GM12878 (cell line): ENCODE measurements around the gene NAA30. TPM values are rescaled to one million over a fixed set of nuclear protein-coding genes. Genes with fewer than 3 reads are reported as not detected.

Source experiments
- ATAC-seq: fragments of 200-7000 bp; cut with Tn5 transposase; 3 replicates; pipeline ENCODE4 v1.9.1; 2020; ENCODE audit warnings: mild to moderate bottlenecking, moderate library complexity
- BruUV-seq: library from RNA; stranded (reverse); fragments of 400-500 nt; replicated peaks from 2 replicates; lab custom pipeline; 2021; lab: Mats Ljungman, UMichigan
- CTCF ChIA-PET: fragments of 300-600 bp; sonication (Branson Sonifier 250); formaldehyde crosslinking; extraction: SDS; loops from one replicate; lab custom pipeline; 2021; ENCODE audit warnings: inconsistent platforms; lab: Yijun Ruan, JAX
- POLR2A ChIA-PET: fragments of 350-600 bp; formaldehyde crosslinking; extraction: SDS; loops from one replicate; lab custom pipeline; 2021; ENCODE audit warnings: inconsistent platforms; lab: Charles Lee
- RAD21 ChIA-PET: fragments of 300-600 bp; sonication (Branson Sonifier 250); formaldehyde crosslinking; loops from one replicate; lab custom pipeline; 2023; ENCODE audit warnings: antibody characterized with exemption; ENCODE audit not compliant: unreplicated experiment; lab: Charles Lee
- SMC1A ChIA-PET: fragments of 300-600 bp; sonication (Branson Sonifier 250); formaldehyde crosslinking; loops from one replicate; lab custom pipeline; 2023; ENCODE audit not compliant: unreplicated experiment, uncharacterized antibody; lab: Charles Lee
- DNase-seq: peaks from one replicate; pipeline ENCODE4 v3.0.0-alpha.2; 2011; ENCODE audit warnings: low read depth, low spot score
- FAIRE-seq: peaks from 3 replicates; lab custom pipeline; 2011; peaks lifted over from hg19 to GRCh38; lab: Jason Lieb, UNC
- H2AFZ ChIP-seq: 2 replicates; pipeline ENCODE4 v1.6.0; 2011; ENCODE audit warnings: low read depth, low read length, control low read depth; ENCODE audit not compliant: control insufficient read depth
- H3K27ac ChIP-seq: 2 replicates; pipeline ENCODE4 v1.5.1; 2011; ENCODE audit warnings: control low read depth; ENCODE audit not compliant: control insufficient read depth, insufficient read depth
- H3K27me3 ChIP-seq, 2 experiments: replicated peaks in 1 of 2; 2 replicates each; pipeline versions ENCODE4 v1.6.0 to v1.6.1; 2011; ENCODE audit warnings: low read length in 1 of 2; ENCODE audit not compliant: control insufficient read depth in 2 of 2, insufficient read depth in 2 of 2
- H3K36me3 ChIP-seq, 2 experiments: 2 replicates each; pipeline ENCODE4 v1.5.1; 2011; ENCODE audit warnings: low read length in 1 of 2; ENCODE audit not compliant: control insufficient read depth in 2 of 2, insufficient read depth in 2 of 2
- H3K4me1 ChIP-seq: 2 replicates; pipeline ENCODE4 v1.6.1; 2011; ENCODE audit warnings: mild to moderate bottlenecking, low read length, moderate library complexity, mixed read lengths; ENCODE audit not compliant: control insufficient read depth, insufficient read depth
- H3K4me2 ChIP-seq: 2 replicates; pipeline ENCODE4 v1.6.0; 2011; ENCODE audit warnings: control low read depth; ENCODE audit not compliant: control insufficient read depth, insufficient read depth
- H3K4me3 ChIP-seq: fragments of 200-600 bp; sonication (generic); 2 replicates; pipeline ENCODE4 v1.5.1; 2016
- H3K79me2 ChIP-seq: 2 replicates; pipeline ENCODE4 v1.6.0; 2011; ENCODE audit warnings: low read length; ENCODE audit not compliant: control insufficient read depth, insufficient read depth
- H3K9ac ChIP-seq: 2 replicates; pipeline ENCODE4 v1.8.0; 2011; ENCODE audit warnings: low read length, control low read depth, mixed read lengths; ENCODE audit not compliant: control insufficient read depth, insufficient read depth
- H3K9me3 ChIP-seq: replicated peaks from 3 replicates; pipeline ENCODE4 v1.5.1; 2011; ENCODE audit warnings: mild to moderate bottlenecking, low read length; ENCODE audit not compliant: control insufficient read depth, insufficient read depth
- H4K20me1 ChIP-seq: 2 replicates; pipeline ENCODE4 v1.6.0; 2011; ENCODE audit not compliant: control insufficient read depth, insufficient read depth
- CBFB ChIP-seq: IDR thresholded peaks from 2 replicates; pipeline ENCODE4 v1.6.1; 2016; ENCODE audit warnings: antibody characterized with exemption, low read depth
- FOXM1 ChIP-seq: IDR thresholded peaks from 2 replicates; pipeline ENCODE4 v1.6.1; 2012; ENCODE audit warnings: low read depth, mild to moderate bottlenecking, inconsistent platforms, low read length, moderate library complexity
- GATAD2B ChIP-seq: fragments of 450-650 bp; conservative IDR thresholded peaks from 2 replicates; pipeline ENCODE4 v1.6.1; 2017; ENCODE audit warnings: low read depth, mild to moderate bottlenecking, moderate library complexity
- HDGF ChIP-seq: fragments of 450-650 bp; IDR thresholded peaks from 2 replicates; pipeline ENCODE4 v1.6.1; 2016; ENCODE audit warnings: antibody characterized with exemption
- KLF5 ChIP-seq: fragments of 450-650 bp; IDR thresholded peaks from 2 replicates; pipeline ENCODE4 v1.6.1; 2014; ENCODE audit warnings: mild to moderate bottlenecking; ENCODE audit not compliant: partially characterized antibody
- MTA2 ChIP-seq: fragments of 450-650 bp; IDR thresholded peaks from 2 replicates; pipeline ENCODE4 v1.6.1; 2016; ENCODE audit warnings: low read depth, mild to moderate bottlenecking, moderate library complexity
- MYB ChIP-seq: fragments of 150-350 bp; IDR thresholded peaks from 2 replicates; pipeline ENCODE4 v1.6.1; 2014; ENCODE audit warnings: mild to moderate bottlenecking, low read depth, low read length, borderline replicate concordance
- NFIC ChIP-seq: IDR thresholded peaks from 2 replicates; pipeline ENCODE4 v1.6.1; 2012; ENCODE audit warnings: low read depth, mild to moderate bottlenecking, inconsistent platforms, low read length, moderate library complexity
- NFYA ChIP-seq: IDR thresholded peaks from 2 replicates; pipeline ENCODE4 v1.6.1; 2011; ENCODE audit warnings: low read depth, mild to moderate bottlenecking, low read length, improper control_type of control experiment, borderline replicate concordance
- STAT1 ChIP-seq: fragments of 450-650 bp; conservative IDR thresholded peaks from 2 replicates; pipeline ENCODE4 v1.6.1; 2014; ENCODE audit warnings: antibody characterized with exemption, mild to moderate bottlenecking
- STAT3 ChIP-seq: IDR thresholded peaks from 2 replicates; pipeline ENCODE4 v1.6.1; 2011; ENCODE audit warnings: low read depth, low read length, improper control_type of control experiment
- TCF12 ChIP-seq: IDR thresholded peaks from 2 replicates; pipeline ENCODE4 v1.6.1; 2011; ENCODE audit warnings: low read depth, mild to moderate bottlenecking, low read length
- USF1 ChIP-seq: IDR thresholded peaks from 2 replicates; pipeline ENCODE4 v1.6.1; 2011; ENCODE audit warnings: borderline replicate concordance, low read depth, mild to moderate bottlenecking, moderate library complexity, mixed read lengths, low read length; ENCODE audit not compliant: insufficient read depth; ENCODE audit errors: extremely low read length
- ZBTB4 ChIP-seq: fragments of 450-650 bp; formaldehyde crosslinking; IDR thresholded peaks from 2 replicates; pipeline ENCODE4 v1.4.0; 2022; ENCODE audit warnings: mild to moderate bottlenecking, moderate library complexity
- WGBS: methylation state at CpG from one replicate; pipeline ENCODE4 v1.1.6; 2016; ENCODE audit warnings: low lambda C conversion rate; ENCODE audit not compliant: insufficient replicate concordance, insufficient coverage; ENCODE audit errors: missing lambda C conversion rate; 5-methylcytosine and 5-hydroxymethylcytosine counted together
- in situ Hi-C: fragments of 300-500 bp; cut with MboI; formaldehyde crosslinking; loops from 9 replicates; pipeline ENCODE4 v1.14.3; 2018; ENCODE audit warnings: mixed read lengths
- intact Hi-C: fragments of 100-400 bp; cut with micrococcal nuclease; formaldehyde crosslinking; loops from one replicate; pipeline ENCODE4 v1.14.2; 2022; ENCODE audit not compliant: unreplicated experiment
- polyA plus RNA-seq, 11 experiments: library from polyadenylated mRNA; depleted of rRNA in 4 of 11; unstranded in 6 of 11; stranded (reverse) in 5 of 11; fragments of >200 nt; fragmentation: Nextera tagmentation in 4 of 11; fragmentation: Illumina TruSeq in 1 of 11; extraction: Ambion mirVana in 4 of 11; extraction: Trizol in 1 of 11; gene quantifications; 1 replicate in 1 of 11; 2 replicates in 10 of 11; pipeline versions ENCODE4 v1.2.1 to v1.2.3, GENCODE V29; 2011 to 2016; ENCODE audit warnings: inconsistent platforms in 2 of 11, missing spikeins in 2 of 11, low read depth in 1 of 11
- total RNA-seq, 4 experiments: library from RNA; depleted of rRNA in 3 of 4; stranded (reverse); fragments of >200 nt in 3 of 4; fragmentation: Illumina TruSeq in 1 of 4; extraction: Trizol in 1 of 4; gene quantifications; 2 replicates each; pipeline versions ENCODE4 v1.2.1 to v1.2.3, GENCODE V29; 2013 to 2021

NAA30 gene
- total and polyA plus RNA-seq, 10 of the 15 experiments (the other 5 are each of a cell fraction or from before 2014, with no cell fraction given): 4.5 to 15.6 (median 10.5) TPM

GRCh38 chr14:57408037-57408436 is 17.7 kb downstream of the NAA30 start (continued):
- TF ChIP-seq ZBTB4 (CRISPR knock-in tag) (no peak), NFIC (no peak), USF1 (no peak), NFYA (no peak), MTA2 (no peak), STAT3 (no peak), STAT1 (no peak)
- TF ChIP-seq, all 136 proteins: peak for 0

GRCh38 chr14:57408634-57409033 is 18.2 kb downstream of the NAA30 start:
- ChIA-PET SMC1A (no interaction called here), CTCF (interaction anchor here (0.5 to 1.3 kb wide), 2 partner anchors 9 to 98 kb away, joined by 3 to 4 read pairs; no protein-coding TSS in a partner anchor), POLR2A (no interaction called here), RAD21 (interaction anchor here (0.6 to 1.0 kb wide), 2 partner anchors 150 to 1872 kb away, joined by 3 read pairs; no protein-coding TSS in a partner anchor)
- ATAC-seq: no peak
- no peak for DNase-seq
- H3K27me3 ChIP-seq: no peaks in the 10 kb centered on the region
- H4K20me1 ChIP-seq: no peaks in the 10 kb centered on the region
- TF ChIP-seq GATAD2B (no peak), KLF5 (no peak), TCF12 (no peak), FOXM1 (no peak), CBFB (no peak), HDGF (no peak), MYB (no peak)
- no peaks in the 10 kb centered on the region for H3K79me2 ChIP-seq
- no peak overlapping the region for H3K4me2 ChIP-seq
- in situ Hi-C loops: no loop called here
- peaks cover 0 to 11% of the 10 kb centered on the region in 2 experiments; a peak in 2 of 4 replicates for H3K36me3 ChIP-seq
- H3K9me3 ChIP-seq: no peaks in the 10 kb centered on the region
- no peak overlapping the region for H3K4me3 ChIP-seq
- no peak overlapping the region for H3K9ac ChIP-seq
- intact Hi-C loops: no loop called here
- no TSS peak for BruUV-seq
- no peak for FAIRE-seq
- WGBS: 100% methylated on average over 1 of the region's 1 CpG
- no peak overlapping the region for H3K27ac ChIP-seq
- no peak overlapping the region for H2AFZ ChIP-seq
- no peaks in the 10 kb centered on the region for H3K4me1 ChIP-seq
